ENCODE results near the gene UPK3BL2.
"Not testable (repeated sequence)": the region's sequence is repeated elsewhere in the genome, so short reads cannot be mapped to it uniquely, and the experiment has no call there.

Gene UPK3BL2

GRCh38 chr7:102498321-102498720 lies 45.2 kb downstream of the UPK3BL2 start:
- H3K79me2 ChIP-seq (ENCODE audit: insufficient read depth, low read length); H2AFZ ChIP-seq (ENCODE audit: low read length); H3K4me1 ChIP-seq (ENCODE audit: insufficient read depth, low read length, severe bottlenecking); H3K27ac ChIP-seq (ENCODE audit: low read depth, low read length, poor library complexity, severe bottlenecking); H3K9me3 ChIP-seq (ENCODE audit: low read length); H4K20me1 ChIP-seq (ENCODE audit: insufficient read depth, low read length); H3K4me2 ChIP-seq (ENCODE audit: low read length); H3K9me2 ChIP-seq (ENCODE audit: low read depth, low read length); H3K36me3 ChIP-seq (ENCODE audit: insufficient read depth, low read length); H3K9ac ChIP-seq (ENCODE audit: low read length); H3K4me3 ChIP-seq (ENCODE audit: low read depth, low read length, poor library complexity, severe bottlenecking); H3K27me3 ChIP-seq (ENCODE audit: insufficient read depth, low read length); H3F3A ChIP-seq (ENCODE audit: insufficient read depth, low read length): not testable (repeated sequence)

GRCh38 chr7:102497308-102497707 lies 46.2 kb downstream of the UPK3BL2 start:
- not testable (repeated sequence) for H3K27ac ChIP-seq (ENCODE audit: low read depth, low read length, poor library complexity, severe bottlenecking); H3K9ac ChIP-seq (ENCODE audit: low read length); H3K4me1 ChIP-seq (ENCODE audit: insufficient read depth, low read length, severe bottlenecking); H3K79me2 ChIP-seq (ENCODE audit: insufficient read depth, low read length); H2AFZ ChIP-seq (ENCODE audit: low read length); H3K9me3 ChIP-seq (ENCODE audit: low read length); H3K4me3 ChIP-seq (ENCODE audit: low read depth, low read length, poor library complexity, severe bottlenecking); H3K36me3 ChIP-seq (ENCODE audit: insufficient read depth, low read length); H3F3A ChIP-seq (ENCODE audit: insufficient read depth, low read length); H3K9me2 ChIP-seq (ENCODE audit: low read depth, low read length); H4K20me1 ChIP-seq (ENCODE audit: insufficient read depth, low read length); H3K27me3 ChIP-seq (ENCODE audit: insufficient read depth, low read length); H3K4me2 ChIP-seq (ENCODE audit: low read length)

GRCh38 chr7:102496861-102497260 lies 46.6 kb downstream of the UPK3BL2 start:
- H3K9ac ChIP-seq (ENCODE audit: low read length); H2AFZ ChIP-seq (ENCODE audit: low read length); H3F3A ChIP-seq (ENCODE audit: insufficient read depth, low read length); H3K9me3 ChIP-seq (ENCODE audit: low read length); H3K4me3 ChIP-seq (ENCODE audit: low read depth, low read length, poor library complexity, severe bottlenecking); H3K9me2 ChIP-seq (ENCODE audit: low read depth, low read length); H3K27ac ChIP-seq (ENCODE audit: low read depth, low read length, poor library complexity, severe bottlenecking); H3K36me3 ChIP-seq (ENCODE audit: insufficient read depth, low read length); H3K27me3 ChIP-seq (ENCODE audit: insufficient read depth, low read length); H3K4me1 ChIP-seq (ENCODE audit: insufficient read depth, low read length, severe bottlenecking); H4K20me1 ChIP-seq (ENCODE audit: insufficient read depth, low read length); H3K79me2 ChIP-seq (ENCODE audit: insufficient read depth, low read length); H3K4me2 ChIP-seq (ENCODE audit: low read length): not testable (repeated sequence)

GRCh38 chr7:102494473-102495149 lies 48.9 kb downstream of the UPK3BL2 start:
- H3K9ac ChIP-seq (ENCODE audit: low read length); H3K27me3 ChIP-seq (ENCODE audit: insufficient read depth, low read length); H3K4me1 ChIP-seq (ENCODE audit: insufficient read depth, low read length, severe bottlenecking); H3F3A ChIP-seq (ENCODE audit: insufficient read depth, low read length); H3K9me3 ChIP-seq (ENCODE audit: low read length); H2AFZ ChIP-seq (ENCODE audit: low read length); H3K9me2 ChIP-seq (ENCODE audit: low read depth, low read length); H3K27ac ChIP-seq (ENCODE audit: low read depth, low read length, poor library complexity, severe bottlenecking); H4K20me1 ChIP-seq (ENCODE audit: insufficient read depth, low read length); H3K4me3 ChIP-seq (ENCODE audit: low read depth, low read length, poor library complexity, severe bottlenecking); H3K36me3 ChIP-seq (ENCODE audit: insufficient read depth, low read length); H3K79me2 ChIP-seq (ENCODE audit: insufficient read depth, low read length); H3K4me2 ChIP-seq (ENCODE audit: low read length): not testable (repeated sequence)

GRCh38 chr7:102494026-102494425 lies 49.5 kb downstream of the UPK3BL2 start:
- not testable (repeated sequence) for H3K4me1 ChIP-seq (ENCODE audit: insufficient read depth, low read length, severe bottlenecking); H3K27me3 ChIP-seq (ENCODE audit: insufficient read depth, low read length); H3F3A ChIP-seq (ENCODE audit: insufficient read depth, low read length); H3K9me3 ChIP-seq (ENCODE audit: low read length); H2AFZ ChIP-seq (ENCODE audit: low read length); H3K79me2 ChIP-seq (ENCODE audit: insufficient read depth, low read length); H4K20me1 ChIP-seq (ENCODE audit: insufficient read depth, low read length); H3K36me3 ChIP-seq (ENCODE audit: insufficient read depth, low read length); H3K9me2 ChIP-seq (ENCODE audit: low read depth, low read length); H3K27ac ChIP-seq (ENCODE audit: low read depth, low read length, poor library complexity, severe bottlenecking)
- peak overlapping the region; percentile 62; the same call in 1 of the 2 replicates for H3K4me2 ChIP-seq (ENCODE audit: low read length)
- peak overlapping the region; percentile 45; the same call in 1 of the 2 replicates for H3K9ac ChIP-seq (ENCODE audit: low read length)
- H3K4me3 ChIP-seq (ENCODE audit: low read depth, low read length, poor library complexity, severe bottlenecking), result peak overlapping the region; percentile 53

GRCh38 chr7:102493220-102493935 lies 50.1 kb downstream of the UPK3BL2 start:
- not testable (repeated sequence) for H3K4me2 ChIP-seq (ENCODE audit: low read length); H3K9ac ChIP-seq (ENCODE audit: low read length); H3K27me3 ChIP-seq (ENCODE audit: insufficient read depth, low read length); H3K9me2 ChIP-seq (ENCODE audit: low read depth, low read length); H2AFZ ChIP-seq (ENCODE audit: low read length); H3K36me3 ChIP-seq (ENCODE audit: insufficient read depth, low read length); H3K27ac ChIP-seq (ENCODE audit: low read depth, low read length, poor library complexity, severe bottlenecking); H4K20me1 ChIP-seq (ENCODE audit: insufficient read depth, low read length); H3K4me3 ChIP-seq (ENCODE audit: low read depth, low read length, poor library complexity, severe bottlenecking); H3K9me3 ChIP-seq (ENCODE audit: low read length); H3F3A ChIP-seq (ENCODE audit: insufficient read depth, low read length); H3K4me1 ChIP-seq (ENCODE audit: insufficient read depth, low read length, severe bottlenecking); H3K79me2 ChIP-seq (ENCODE audit: insufficient read depth, low read length)

GRCh38 chr7:102490529-102491075 lies 52.9 kb downstream of the UPK3BL2 start:
- H3K36me3 ChIP-seq (ENCODE audit: insufficient read depth, low read length); H3F3A ChIP-seq (ENCODE audit: insufficient read depth, low read length); H3K9ac ChIP-seq (ENCODE audit: low read length); H3K4me1 ChIP-seq (ENCODE audit: insufficient read depth, low read length, severe bottlenecking); H3K4me2 ChIP-seq (ENCODE audit: low read length); H2AFZ ChIP-seq (ENCODE audit: low read length); H4K20me1 ChIP-seq (ENCODE audit: insufficient read depth, low read length); H3K27ac ChIP-seq (ENCODE audit: low read depth, low read length, poor library complexity, severe bottlenecking); H3K9me2 ChIP-seq (ENCODE audit: low read depth, low read length); H3K4me3 ChIP-seq (ENCODE audit: low read depth, low read length, poor library complexity, severe bottlenecking); H3K9me3 ChIP-seq (ENCODE audit: low read length); H3K79me2 ChIP-seq (ENCODE audit: insufficient read depth, low read length); H3K27me3 ChIP-seq (ENCODE audit: insufficient read depth, low read length): not testable (repeated sequence)

All from OCI-LY1 (cell line).